GM12874 (cell line): ENCODE measurements around the gene EYS.

Experiments used
- TF ChIP-seq, protein P1 (sequence below): IDR thresholded peaks from 2 replicates; pipeline ENCODE4 v1.5.1; 2011; ENCODE audit warnings: low read depth, mild to moderate bottlenecking, control low read depth, low read length, moderate library complexity; ENCODE audit not compliant: insufficient read depth

The EYS gene

DNA sequence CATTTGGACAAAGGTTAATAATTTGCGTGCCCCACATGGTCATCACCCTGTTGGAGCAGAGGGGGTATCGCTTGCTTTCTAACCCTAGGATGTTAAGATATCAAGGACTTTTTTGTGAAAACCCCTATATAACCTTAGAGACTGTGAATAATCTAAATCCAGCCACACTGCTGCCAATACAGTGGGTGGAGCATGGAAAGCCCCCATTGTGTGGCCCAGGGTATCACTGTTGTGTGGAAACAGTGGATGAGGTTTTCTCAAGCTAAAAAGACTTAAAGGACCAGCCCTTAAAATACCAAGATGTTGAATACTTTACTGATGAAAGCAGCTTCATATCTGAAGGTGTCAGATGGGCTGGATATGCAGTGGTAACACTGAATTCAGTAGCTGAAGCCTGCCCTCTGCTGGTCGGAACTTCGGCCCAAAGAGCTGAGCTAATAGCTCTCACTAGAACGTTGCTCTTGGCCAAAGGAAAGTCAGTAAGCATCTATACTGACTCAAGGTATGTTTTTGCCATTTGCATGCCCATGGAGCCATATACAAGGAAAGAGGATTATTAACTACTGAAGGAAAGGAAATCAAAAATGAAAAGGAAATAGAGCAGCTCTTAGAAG, 1376.2 kb downstream of the EYS start:
- TF ChIP-seq, protein P1, sequence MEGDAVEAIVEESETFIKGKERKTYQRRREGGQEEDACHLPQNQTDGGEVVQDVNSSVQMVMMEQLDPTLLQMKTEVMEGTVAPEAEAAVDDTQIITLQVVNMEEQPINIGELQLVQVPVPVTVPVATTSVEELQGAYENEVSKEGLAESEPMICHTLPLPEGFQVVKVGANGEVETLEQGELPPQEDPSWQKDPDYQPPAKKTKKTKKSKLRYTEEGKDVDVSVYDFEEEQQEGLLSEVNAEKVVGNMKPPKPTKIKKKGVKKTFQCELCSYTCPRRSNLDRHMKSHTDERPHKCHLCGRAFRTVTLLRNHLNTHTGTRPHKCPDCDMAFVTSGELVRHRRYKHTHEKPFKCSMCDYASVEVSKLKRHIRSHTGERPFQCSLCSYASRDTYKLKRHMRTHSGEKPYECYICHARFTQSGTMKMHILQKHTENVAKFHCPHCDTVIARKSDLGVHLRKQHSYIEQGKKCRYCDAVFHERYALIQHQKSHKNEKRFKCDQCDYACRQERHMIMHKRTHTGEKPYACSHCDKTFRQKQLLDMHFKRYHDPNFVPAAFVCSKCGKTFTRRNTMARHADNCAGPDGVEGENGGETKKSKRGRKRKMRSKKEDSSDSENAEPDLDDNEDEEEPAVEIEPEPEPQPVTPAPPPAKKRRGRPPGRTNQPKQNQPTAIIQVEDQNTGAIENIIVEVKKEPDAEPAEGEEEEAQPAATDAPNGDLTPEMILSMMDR: peak; percentile 64

DNA sequence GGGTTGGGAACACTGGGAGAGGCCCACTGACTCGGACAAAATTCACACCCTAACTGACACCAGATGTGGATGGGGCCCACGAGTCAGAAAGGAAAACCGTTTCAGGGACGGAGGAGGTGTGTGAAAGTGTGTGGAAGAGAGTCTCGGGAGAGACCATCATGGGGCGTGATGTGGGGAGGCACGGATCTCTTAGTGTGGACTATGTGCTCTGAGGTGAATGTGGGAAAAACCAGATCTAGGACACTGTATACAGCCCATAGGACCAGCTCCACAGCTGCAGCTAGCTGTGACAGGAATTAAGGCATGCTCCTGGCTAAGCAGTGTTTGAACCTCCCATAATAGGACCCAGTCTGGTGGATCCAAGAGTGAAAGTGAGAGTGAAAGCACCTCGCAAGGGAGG, 1380.1 kb downstream of the EYS start:
- TF ChIP-seq, protein P1: no peak

DNA sequence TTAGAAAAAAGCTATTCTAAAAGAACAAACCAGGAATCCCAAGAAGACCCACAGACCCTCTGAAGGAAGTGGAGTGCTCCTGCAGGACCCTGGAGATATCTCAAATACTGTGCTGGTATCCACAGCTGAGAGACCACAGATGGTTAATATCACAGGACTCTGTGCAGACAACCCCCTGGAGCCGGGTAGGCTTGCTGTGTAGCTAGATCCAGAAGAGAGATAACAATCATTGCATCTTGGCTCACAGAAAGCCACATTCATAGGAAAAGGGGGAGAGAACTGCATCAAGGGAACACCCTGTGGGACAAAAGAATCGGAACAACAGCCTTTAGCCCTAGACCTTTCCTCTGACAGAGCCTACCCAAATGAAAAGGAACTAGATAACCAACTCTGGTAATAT, 1381.9 kb downstream of the EYS start:
- TF ChIP-seq, protein P1: no peak

DNA sequence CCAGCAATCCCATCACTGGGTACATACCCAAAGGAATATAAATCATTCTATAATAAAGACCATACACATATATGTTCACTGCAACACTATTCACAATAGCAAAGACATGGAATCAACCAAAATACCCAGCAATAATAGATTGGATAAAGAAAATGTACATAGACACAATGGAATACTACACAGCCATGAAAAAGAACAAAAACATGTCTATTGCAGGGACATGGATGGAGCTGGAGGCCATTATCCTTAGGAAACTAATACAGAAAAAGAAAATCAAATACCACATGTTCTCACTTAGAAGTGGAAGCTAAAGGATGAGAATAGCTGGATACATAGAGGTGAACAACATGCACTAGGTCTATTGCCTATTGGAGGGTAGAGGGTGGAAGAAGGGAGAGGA, 1396.8 kb downstream of the EYS start:
- TF ChIP-seq, protein P1: no peak

DNA sequence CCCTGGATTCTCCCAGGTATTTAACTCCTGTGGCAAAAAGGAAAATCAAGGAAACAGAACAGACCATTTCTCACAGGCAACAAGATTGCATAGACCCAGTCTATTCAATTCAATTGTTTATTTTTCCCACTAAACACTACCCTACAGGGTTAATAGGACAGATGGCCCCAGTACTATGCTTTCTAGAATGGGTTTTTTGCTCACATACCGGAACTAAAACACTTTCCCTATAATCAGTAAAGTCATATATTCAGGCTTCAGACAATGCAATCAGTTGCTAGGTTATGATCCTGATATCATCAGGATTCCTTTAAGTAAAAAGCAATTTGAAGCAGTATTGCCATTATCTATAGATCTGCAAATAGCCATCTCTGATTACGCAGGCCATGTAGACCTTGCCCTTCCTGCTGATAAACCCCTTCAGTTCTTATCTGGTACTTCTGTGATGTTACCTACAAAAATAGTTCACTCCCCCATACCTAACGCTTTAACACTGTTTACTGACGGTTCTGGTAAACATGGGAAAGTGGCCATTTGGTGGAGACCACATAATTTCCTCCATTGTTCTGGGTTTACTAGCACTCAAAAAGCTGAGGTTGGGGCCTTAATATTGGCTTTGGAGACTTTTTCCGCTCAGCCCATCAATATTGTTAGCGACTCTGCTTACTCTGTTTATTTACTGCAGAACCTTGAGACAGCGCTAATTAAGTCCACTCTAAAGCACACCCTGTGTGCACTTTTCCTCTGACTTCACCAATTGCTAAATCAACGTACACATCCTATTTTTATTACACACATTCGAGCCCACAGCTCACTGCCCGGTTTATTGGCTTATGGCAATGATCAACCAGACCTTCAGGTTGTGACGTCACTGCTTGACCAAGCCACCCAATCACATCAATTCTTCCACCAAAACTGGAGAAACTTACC, 1405.5 kb downstream of the EYS start:
- TF ChIP-seq, protein P1: no peak

DNA sequence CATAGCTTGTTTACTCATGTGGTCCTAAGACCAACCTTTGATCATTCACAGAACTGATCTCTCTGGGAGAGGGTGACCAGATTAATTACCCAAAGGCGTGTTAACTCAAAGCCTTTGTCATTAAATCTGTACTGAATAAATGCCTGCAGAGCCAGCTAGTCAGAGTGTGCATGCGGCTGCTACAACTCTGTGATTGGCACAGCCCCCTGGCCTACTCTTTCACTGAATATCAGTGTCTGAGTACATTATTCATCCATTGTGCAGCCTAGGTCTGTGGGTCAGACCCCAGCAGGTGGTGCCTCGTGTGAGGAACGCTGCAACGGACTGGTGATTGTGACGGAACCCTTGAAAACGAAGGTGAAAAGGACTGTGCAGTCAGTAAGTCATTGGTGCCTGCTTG, 1407.8 kb downstream of the EYS start:
- TF ChIP-seq, protein P1: no peak

DNA sequence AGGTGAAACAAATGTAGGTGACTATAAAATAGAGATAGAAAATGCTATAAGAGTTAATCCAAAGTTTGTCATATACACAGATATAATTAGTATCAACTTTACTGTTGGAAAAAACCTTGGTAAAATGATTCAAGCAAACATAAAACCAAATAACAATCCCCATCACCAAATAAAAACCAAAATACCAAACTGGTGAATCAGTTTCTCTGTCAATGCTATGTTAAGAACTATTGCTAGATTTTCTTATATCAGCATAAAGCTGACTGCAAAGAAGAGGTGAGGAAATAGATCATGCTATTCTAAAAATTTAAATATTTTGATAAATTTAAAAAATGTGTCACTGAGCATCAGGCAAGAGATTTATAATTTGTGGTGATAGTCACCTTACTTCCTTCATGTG, 1413.0 kb downstream of the EYS start:
- TF ChIP-seq, protein P1: no peak
